Heart left ventricle (tissue), 13 donors: ENCODE measurements around the gene PCP2.

Experiments used
- CTCF ChIP-seq, 12 donors: fragments of 200-600 bp; sonication (generic) in 4 of 12; IDR thresholded peaks; one replicate each; pipeline versions ENCODE4 v1.5.0 to v1.8.0; 2018 to 2022; ENCODE audit warnings: antibody characterized with exemption in 12 of 12, mild to moderate bottlenecking in 5 of 12
- POLR2A ChIP-seq, 2 donors: fragments of 450-650 bp; IDR thresholded peaks; one replicate each; pipeline ENCODE4 v1.6.1; 2017; ENCODE audit warnings: antibody characterized with exemption in 2 of 2, mild to moderate bottlenecking in 2 of 2, moderate library complexity in 2 of 2
- donor health status: ischemic (EF 13 %, LVEDD 7.1; RV severe dilation, severe dysfunction).
- donor health status: DM: no; HTN: yes; CAD: no.
- donor health status: DM: no; HTN: no; CAD: no.
- donor health status: ischemic (EF 25% LVEDD 6.9; RV normal size, moderate dysfunction).
- donor health status: ischemic (EF 25% LVEDD 5.7; RV mildly dilated, moderate dysfunction).
- donor health status: ischemic (EF 35%, LVEDD 5.7; RV mildly dilated, moderate dysfunction).
- donor health status: nonischemic (EF 11% LVEDD 7.7; RV severe dilation, severe dysfunction).
- donor health status: DM: yes; HTN: yes; CAD: no.
- donor health status: PGD.
- donor health status: ischemic (EF 29% LVEDD 5.4; RV normal size, mild dysfunction).
- donor health status: nonischemic (EF 23%, LVEDD 6.1; RV moderate dilation, normal function).

GRCh38 chr19:7617172-7617571 is 16.3 kb downstream of the PCP2 start:
- TF ChIP-seq POLR2A (IDR thresholded peaks at IDR 0.05) (no peak), CTCF (IDR thresholded peaks at IDR 0.05) (no peak)
